Measurements from ENCODE around the gene POLD2.

DNA sequence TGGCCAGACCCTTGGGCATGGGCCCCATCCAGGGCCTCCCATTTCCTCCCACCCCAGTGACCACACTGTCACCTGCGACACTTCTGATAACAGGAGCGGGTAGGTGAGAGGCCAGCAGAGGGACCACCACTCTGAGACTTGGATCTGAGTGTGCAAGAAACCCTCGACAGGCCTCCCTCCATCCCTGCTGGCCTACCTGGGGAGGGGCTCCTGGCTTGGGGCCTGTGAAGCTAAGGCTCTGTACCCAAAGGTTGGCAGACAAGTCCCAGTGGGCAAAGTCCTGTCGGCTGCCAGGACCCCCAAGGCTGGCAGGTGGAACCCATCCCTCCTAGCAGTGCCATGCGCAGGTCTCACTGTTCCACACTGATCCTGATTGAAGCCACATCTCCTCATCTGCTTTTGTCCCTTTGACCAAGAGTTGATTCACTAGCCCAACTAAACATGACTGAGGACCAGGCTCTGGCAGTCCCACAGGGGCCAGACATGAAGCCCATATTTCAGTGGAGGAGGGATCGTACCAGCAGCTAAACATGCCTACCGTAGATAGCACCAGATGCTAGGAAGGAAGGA, 56.8 kb downstream of the POLD2 start:
- TF ChIP-seq, protein P1, sequence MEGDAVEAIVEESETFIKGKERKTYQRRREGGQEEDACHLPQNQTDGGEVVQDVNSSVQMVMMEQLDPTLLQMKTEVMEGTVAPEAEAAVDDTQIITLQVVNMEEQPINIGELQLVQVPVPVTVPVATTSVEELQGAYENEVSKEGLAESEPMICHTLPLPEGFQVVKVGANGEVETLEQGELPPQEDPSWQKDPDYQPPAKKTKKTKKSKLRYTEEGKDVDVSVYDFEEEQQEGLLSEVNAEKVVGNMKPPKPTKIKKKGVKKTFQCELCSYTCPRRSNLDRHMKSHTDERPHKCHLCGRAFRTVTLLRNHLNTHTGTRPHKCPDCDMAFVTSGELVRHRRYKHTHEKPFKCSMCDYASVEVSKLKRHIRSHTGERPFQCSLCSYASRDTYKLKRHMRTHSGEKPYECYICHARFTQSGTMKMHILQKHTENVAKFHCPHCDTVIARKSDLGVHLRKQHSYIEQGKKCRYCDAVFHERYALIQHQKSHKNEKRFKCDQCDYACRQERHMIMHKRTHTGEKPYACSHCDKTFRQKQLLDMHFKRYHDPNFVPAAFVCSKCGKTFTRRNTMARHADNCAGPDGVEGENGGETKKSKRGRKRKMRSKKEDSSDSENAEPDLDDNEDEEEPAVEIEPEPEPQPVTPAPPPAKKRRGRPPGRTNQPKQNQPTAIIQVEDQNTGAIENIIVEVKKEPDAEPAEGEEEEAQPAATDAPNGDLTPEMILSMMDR (IDR thresholded peaks at IDR 0.05) = no peak
- TF ChIP-seq POLR2AphosphoS5 (IDR thresholded peaks at IDR 0.05) (no peak), POLR2A (IDR thresholded peaks at IDR 0.05) (no peak)

Measured in breast epithelium (tissue), 3 donors.